Panc1 (cell line): Measurements from ENCODE around the gene LPP. TPM values are rescaled to one million over a fixed set of nuclear protein-coding genes. Genes with fewer than 3 reads are reported as not detected.
"Not testable (repeated sequence)": the region's sequence is repeated elsewhere in the genome, so short reads cannot be mapped to it uniquely, and the experiment has no call there.

Source experiments
- ATAC-seq: fragments of 200-7000 bp; cut with Tn5 transposase; 2 replicates; pipeline ENCODE4 v1.9.1; 2020; ENCODE audit warnings: mild to moderate bottlenecking, moderate library complexity
- BruUV-seq: library from RNA; stranded (reverse); fragments of 400-500 nt; replicated peaks from 2 replicates; lab custom pipeline; 2021; lab: Mats Ljungman, UMichigan
- CTCF ChIA-PET: fragments of 300-600 bp; sonication (Branson Sonifier 250); formaldehyde crosslinking; loops from one replicate; lab custom pipeline; 2022; ENCODE audit warnings: antibody characterized with exemption; lab: Charles Lee
- POLR2A ChIA-PET: fragments of 300-600 bp; sonication (Branson Sonifier 250); formaldehyde crosslinking; loops from one replicate; lab custom pipeline; 2022; ENCODE audit warnings: antibody characterized with exemption; lab: Charles Lee
- DNase-seq: peaks from one replicate; pipeline ENCODE4 v3.0.0-alpha.2; 2010; ENCODE audit warnings: low read depth, low spot score
- H3K27ac ChIP-seq: 2 replicates; pipeline ENCODE4 v1.5.1; 2011; ENCODE audit warnings: mild to moderate bottlenecking, low read length, inconsistent platforms
- H3K27me3 ChIP-seq: fragments of 200-500 bp; sonication (Bioruptor generic); 2 replicates; pipeline ENCODE4 v1.6.0; 2014; ENCODE audit warnings: low read length, inconsistent platforms; ENCODE audit not compliant: control insufficient read depth, insufficient read depth
- H3K36me3 ChIP-seq: fragments of 200-500 bp; sonication (Bioruptor generic); 2 replicates; pipeline ENCODE4 v1.5.1; 2014; ENCODE audit warnings: inconsistent platforms, mild to moderate bottlenecking, low read length, moderate library complexity; ENCODE audit not compliant: control insufficient read depth, insufficient read depth
- H3K4me1 ChIP-seq: 2 replicates; pipeline ENCODE4 v1.5.1; 2011; ENCODE audit warnings: inconsistent platforms, mild to moderate bottlenecking, low read length, moderate library complexity; ENCODE audit not compliant: control insufficient read depth, insufficient read depth
- H3K4me3 ChIP-seq, 2 experiments: 2 replicates each; pipeline ENCODE4 v1.5.1; 2011 to 2012; ENCODE audit warnings: low read depth in 2 of 2, low read length in 2 of 2, mild to moderate bottlenecking in 2 of 2, inconsistent platforms in 1 of 2, moderate library complexity in 1 of 2
- H3K9me3 ChIP-seq: fragments of 200-500 bp; sonication (Bioruptor generic); 2 replicates; pipeline ENCODE4 v1.5.1; 2014; ENCODE audit warnings: low read depth, mild to moderate bottlenecking, inconsistent platforms, low read length, moderate library complexity; ENCODE audit not compliant: control insufficient read depth, insufficient read depth
- CTCF ChIP-seq: fragments of 450-650 bp; IDR thresholded peaks from 2 replicates; pipeline ENCODE4 v1.5.1; 2017; ENCODE audit warnings: mild to moderate bottlenecking
- POLR2AphosphoS5 ChIP-seq: IDR thresholded peaks from 2 replicates; pipeline ENCODE4 v1.6.1; 2012; ENCODE audit warnings: mild to moderate bottlenecking, low read depth, low read length, moderate library complexity
- REST ChIP-seq, 2 experiments: IDR thresholded peaks; 2 replicates each; pipeline ENCODE4 v1.6.1; 2011 to 2012; ENCODE audit warnings: low read depth in 2 of 2, control low read depth in 1 of 2, low read length in 1 of 2, mild to moderate bottlenecking in 1 of 2, moderate library complexity in 1 of 2; ENCODE audit not compliant: insufficient read depth in 1 of 2
- SIN3A ChIP-seq: IDR thresholded peaks from 2 replicates; pipeline ENCODE4 v1.6.1; 2012; ENCODE audit warnings: low read depth, mild to moderate bottlenecking, low read length, moderate library complexity, borderline replicate concordance; ENCODE audit not compliant: insufficient read depth
- TCF7L2 ChIP-seq: IDR thresholded peaks from 2 replicates; pipeline ENCODE4 v1.6.1; 2011; ENCODE audit warnings: mild to moderate bottlenecking, low read depth, low read length, inconsistent platforms
- in situ Hi-C: cut with HindIII; loops from 2 replicates; pipeline ENCODE4 v1.10.0; 2016; ENCODE audit warnings: low sequenced_read_pairs, low pct_unique_long_range_greater_than_20kb
- intact Hi-C: fragments of 100-400 bp; cut with micrococcal nuclease; formaldehyde crosslinking; loops from one replicate; pipeline ENCODE4 v1.10.0; 2022; ENCODE audit not compliant: unreplicated experiment
- total RNA-seq: library from RNA; stranded (reverse); gene quantifications from one replicate; pipeline ENCODE4 v1.2.1, GENCODE V29; 2021; ENCODE audit not compliant: unreplicated experiment

The LPP gene
- total RNA-seq, 1 experiment from 2014 or later: 90.0 TPM

GRCh38 chr3:188128905-188129304, 25.1 kb upstream of the LPP start:
- H3K27ac ChIP-seq: no peak overlapping the region
- ChIA-PET POLR2A (no interaction called here), CTCF (no interaction called here)
- intact Hi-C loops: no loop called here
- no peaks in the 10 kb centered on the region for H3K4me1 ChIP-seq
- ATAC-seq (no peak), DNase-seq (no peak)
- no peaks in the 10 kb centered on the region for H3K27me3 ChIP-seq
- BruUV-seq: no TSS peak
- H3K36me3 ChIP-seq: no peaks in the 10 kb centered on the region
- TF ChIP-seq TCF7L2 (no peak), REST (IDR thresholded peaks at IDR 0.05; ENCODE audit: insufficient read depth in 1 of 2, low read depth in 2 of 2, low read length in 1 of 2) (no peak), CTCF (no peak), SIN3A (no peak), POLR2AphosphoS5 (no peak)
- no peaks in the 10 kb centered on the region for H3K9me3 ChIP-seq
- H3K4me3 ChIP-seq: no peak overlapping the region
- in situ Hi-C loops: no loop called here

DNA sequence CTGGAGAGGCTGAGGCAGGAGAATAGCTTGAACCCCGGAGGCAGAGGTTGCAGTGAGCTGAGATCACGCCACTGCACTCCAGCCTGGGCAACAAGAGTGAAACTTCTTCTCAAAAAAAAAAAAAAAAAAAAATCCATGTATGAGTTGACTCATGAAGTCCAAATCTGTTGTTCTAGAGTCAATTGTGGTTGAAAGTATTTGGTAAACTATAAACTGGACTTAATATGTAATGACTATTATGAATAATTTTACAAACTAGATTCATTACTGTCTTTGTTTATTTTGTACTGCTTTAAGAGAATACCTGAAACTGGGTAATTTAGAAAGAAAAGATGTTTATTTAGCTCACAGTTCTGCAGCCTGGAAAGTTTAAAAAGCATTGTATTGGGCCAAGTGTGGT, 22.9 kb upstream of the LPP start:
- H3K9me3 ChIP-seq, BruUV-seq, H3K36me3 ChIP-seq, H3K27me3 ChIP-seq, in situ Hi-C loops, POLR2A ChIA-PET, H3K4me1 ChIP-seq, CTCF ChIA-PET, intact Hi-C loops, DNase-seq, H3K27ac ChIP-seq, ATAC-seq, H3K4me3 ChIP-seq: not testable (repeated sequence)

GRCh38 chr3:188133219-188133618, 20.7 kb upstream of the LPP start:
- no peak overlapping the region for H3K27ac ChIP-seq
- no peaks in the 10 kb centered on the region for H3K4me1 ChIP-seq
- no peaks in the 10 kb centered on the region for H3K36me3 ChIP-seq
- H3K4me3 ChIP-seq: no peak overlapping the region
- H3K9me3 ChIP-seq: no peaks in the 10 kb centered on the region
- no peak for DNase-seq
- CTCF ChIA-PET: interaction anchor here (0.7 to 0.9 kb wide), 2 partner anchors 12 to 82 kb away, joined by 3 to 7 read pairs; no protein-coding TSS in a partner anchor
- POLR2A ChIA-PET: interaction anchor here (0.5 kb wide), 1 partner anchor 27 kb away, joined by 3 read pairs; no protein-coding TSS in a partner anchor
- no peak for ATAC-seq
- H3K27me3 ChIP-seq: no peaks in the 10 kb centered on the region
- intact Hi-C loops: no loop called here
- in situ Hi-C loops: no loop called here
- no peak for TF ChIP-seq CTCF
- TF ChIP-seq SIN3A: no peak
- TF ChIP-seq REST (IDR thresholded peaks at IDR 0.05; ENCODE audit: insufficient read depth in 1 of 2, low read depth in 2 of 2, low read length in 1 of 2): no peak
- no peak for TF ChIP-seq TCF7L2
- no peak for TF ChIP-seq POLR2AphosphoS5
- BruUV-seq: no TSS peak
